HG02588 (cell line): ENCODE results near the gene CD274.
"Not testable (repeated sequence)": the region's sequence is repeated elsewhere in the genome, so short reads cannot be mapped to it uniquely, and the experiment has no call there.

Experiments
- ATAC-seq: cut with Tn5 transposase; IDR thresholded peaks from one replicate; pipeline ENCODE4 v1.9.1; 2021; ENCODE audit warnings: mild to moderate bottlenecking, moderate library complexity; ENCODE audit not compliant: unreplicated experiment

CD274 gene

DNA sequence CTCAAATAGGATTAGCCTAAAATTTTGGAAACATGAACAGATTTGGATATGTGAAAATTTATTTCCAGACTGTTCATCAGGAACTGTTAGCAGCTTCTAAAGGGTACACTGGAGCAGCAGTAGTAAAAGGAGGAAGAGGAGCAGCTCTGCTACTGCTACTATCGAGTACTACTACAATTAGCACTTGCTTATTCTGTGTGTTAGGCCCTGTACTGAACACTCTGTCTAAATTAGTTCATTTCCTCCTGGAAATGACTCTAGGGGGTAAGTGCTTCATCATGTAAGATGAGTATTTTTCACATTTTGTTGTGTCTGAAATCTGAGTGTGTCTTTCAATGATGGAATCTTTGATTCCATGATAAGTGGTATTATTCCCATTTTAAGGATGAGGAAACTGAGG, 9.8 kb downstream of the CD274 start:
- ATAC-seq = no peak

DNA sequence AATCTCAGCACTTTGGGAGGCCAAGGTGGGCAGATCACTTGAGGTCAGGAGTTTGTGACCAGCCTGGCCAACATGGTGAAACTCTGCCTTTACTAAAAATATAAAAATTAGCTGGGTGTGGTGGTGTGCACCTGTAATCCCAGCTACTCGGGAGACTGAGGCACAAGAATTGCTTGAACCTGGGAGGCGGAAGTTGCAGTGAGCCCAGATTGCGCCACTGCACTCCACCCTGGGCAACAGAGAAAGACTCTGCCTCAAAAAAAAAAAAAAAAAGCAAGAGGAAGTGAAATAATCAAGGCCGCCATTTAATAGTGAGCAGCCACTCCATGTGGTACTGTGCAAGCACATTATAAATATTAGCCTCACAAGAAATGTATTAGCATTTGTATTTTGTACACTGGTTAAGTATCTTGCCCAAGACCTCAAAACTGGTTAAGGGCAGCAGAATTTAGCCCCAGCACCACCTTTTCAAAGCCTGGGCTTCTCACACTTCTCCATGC, 14.5 kb downstream of the CD274 start:
- ATAC-seq = not testable (repeated sequence)

DNA sequence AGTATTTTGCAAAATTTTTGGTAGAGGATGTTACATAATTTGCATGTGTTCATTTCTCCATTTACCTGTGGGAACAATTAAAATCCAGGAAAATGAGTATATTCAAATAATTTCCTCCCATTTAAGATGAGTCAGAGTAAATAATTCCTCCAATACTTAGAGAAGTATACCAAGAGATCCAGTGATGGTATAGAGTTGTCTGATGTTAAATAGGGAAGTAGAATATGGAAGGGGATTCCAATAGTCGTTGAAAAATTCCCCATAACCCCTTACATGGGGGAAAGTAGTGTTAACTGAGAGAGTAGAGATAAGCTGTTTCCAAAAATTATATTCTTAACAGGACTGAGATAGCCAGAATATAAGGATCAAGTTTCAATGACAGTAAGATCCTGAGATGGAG, 15.7 kb downstream of the CD274 start:
- ATAC-seq = no peak

DNA sequence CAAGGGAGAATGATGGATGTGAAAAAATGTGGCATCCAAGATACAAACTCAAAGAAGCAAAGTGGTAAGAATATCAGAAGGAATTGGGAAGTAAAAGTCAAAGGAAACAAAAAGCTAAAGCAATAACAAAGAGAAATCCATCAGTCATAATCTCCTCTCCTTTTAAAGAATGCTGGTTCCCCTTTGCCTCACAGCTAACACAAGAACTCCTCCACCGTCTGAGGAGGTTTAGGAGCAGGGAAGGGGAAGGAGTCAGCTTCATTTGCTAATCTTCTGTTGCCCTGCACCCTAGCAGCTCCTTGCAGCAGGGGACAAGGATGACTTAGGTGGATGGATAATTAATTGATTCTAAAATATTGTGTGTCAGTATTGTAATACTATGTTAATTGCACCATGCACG, 16.4 kb downstream of the CD274 start:
- ATAC-seq = no peak

DNA sequence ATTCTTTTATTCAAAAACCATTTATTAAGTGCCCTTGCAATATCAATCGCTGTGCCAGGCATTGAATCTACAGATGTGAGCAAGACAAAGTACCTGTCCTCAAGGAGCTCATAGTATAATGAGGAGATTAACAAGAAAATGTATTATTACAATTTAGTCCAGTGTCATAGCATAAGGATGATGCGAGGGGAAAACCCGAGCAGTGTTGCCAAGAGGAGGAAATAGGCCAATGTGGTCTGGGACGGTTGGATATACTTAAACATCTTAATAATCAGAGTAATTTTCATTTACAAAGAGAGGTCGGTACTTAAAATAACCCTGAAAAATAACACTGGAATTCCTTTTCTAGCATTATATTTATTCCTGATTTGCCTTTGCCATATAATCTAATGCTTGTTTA, 18.5 kb downstream of the CD274 start:
- no peak for ATAC-seq

DNA sequence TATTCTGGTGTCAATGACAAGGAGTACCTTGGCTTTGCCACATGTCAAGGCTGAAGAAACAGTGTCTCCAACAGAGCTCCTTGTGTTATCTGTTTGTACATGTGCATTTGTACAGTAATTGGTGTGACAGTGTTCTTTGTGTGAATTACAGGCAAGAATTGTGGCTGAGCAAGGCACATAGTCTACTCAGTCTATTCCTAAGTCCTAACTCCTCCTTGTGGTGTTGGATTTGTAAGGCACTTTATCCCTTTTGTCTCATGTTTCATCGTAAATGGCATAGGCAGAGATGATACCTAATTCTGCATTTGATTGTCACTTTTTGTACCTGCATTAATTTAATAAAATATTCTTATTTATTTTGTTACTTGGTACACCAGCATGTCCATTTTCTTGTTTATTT, 19.8 kb downstream of the CD274 start:
- no peak for ATAC-seq

DNA sequence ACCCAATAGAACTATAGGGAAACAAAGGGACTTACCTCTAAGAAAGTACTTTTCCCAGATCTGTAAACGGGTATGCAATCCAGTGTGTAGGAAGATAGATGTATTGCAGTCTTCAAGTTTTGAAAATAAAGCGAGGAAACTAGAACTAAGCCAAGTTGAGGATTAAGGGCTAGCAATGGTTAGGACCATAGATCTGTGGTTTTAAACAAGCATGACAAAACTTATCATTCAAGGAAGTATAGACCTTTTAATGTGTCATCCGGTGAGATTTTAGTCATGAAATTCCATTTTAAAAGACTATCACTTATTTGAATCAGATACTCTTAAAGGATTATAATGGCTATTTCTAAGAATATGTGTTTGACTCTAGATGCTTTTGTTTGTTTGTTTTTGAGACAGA, 20.5 kb downstream of the CD274 start:
- no peak for ATAC-seq

DNA sequence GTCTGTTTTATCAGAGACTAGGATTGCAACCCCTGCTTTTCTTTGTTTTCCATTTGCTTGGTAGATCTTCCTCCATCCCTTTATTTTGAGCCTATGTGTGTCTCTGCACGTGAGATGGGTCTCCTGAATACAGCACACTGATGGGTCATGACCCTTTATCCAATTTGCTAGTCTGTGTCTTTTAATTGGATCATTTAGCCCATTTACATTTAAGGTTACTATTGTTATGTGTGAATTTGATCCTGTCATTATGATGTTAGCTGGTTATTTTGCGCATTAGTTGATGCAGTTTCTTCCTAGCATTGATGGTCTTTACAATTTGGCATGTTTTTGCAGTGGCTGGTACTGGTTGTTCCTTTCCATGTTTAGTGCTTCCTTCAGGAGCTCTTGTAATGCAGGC, 25.3 kb downstream of the CD274 start:
- not testable (repeated sequence) for ATAC-seq

DNA sequence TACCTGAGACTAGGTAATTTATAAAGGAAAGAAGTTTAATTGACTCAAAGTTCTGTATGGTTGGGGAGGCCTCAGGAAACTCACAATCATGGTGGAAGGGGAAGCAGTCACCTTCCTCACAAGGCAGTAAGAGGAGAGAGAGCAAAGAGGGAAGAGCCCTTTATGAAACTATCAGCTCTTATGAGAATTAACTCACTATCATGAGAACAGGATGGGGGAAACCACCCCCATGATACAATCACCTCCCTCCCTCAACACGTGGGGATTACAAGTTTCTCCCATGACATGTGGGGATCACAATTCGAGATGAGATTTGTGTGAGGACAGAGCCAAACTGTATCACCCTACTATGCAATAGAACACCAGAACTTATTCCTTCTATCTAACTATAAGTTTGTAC, 27.9 kb downstream of the CD274 start:
- ATAC-seq = no peak

DNA sequence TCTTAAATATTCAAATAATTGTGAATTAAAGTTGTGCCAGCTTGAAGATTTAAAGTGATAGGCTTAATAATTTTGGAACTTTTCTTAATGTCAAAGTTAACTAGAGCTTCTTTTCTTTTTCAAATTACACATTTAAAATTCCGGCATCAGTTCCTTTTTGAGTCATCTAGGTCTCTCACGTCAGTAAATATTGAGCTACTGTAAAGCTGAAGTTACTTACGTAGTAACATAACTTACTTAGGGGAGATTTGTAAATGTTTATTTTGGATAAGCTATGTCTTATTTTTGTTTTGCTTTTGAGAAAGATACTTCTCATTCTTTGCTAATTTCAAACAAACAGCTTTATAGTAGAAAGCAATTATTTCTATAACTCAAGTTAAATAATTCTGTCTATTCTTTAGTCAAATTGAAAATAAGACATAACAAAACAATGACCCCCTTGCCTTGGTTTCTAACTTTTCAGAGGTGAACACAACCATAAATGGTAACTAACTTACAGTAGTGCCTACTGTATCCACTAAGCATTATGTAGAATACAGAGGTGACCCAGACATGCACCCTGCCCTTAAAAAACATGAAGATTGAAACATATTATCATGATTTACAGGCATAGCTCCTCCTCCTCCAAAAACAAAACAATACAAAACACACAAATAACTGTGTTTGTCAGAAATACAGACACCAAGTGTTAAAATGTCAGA, 29.8 kb downstream of the CD274 start:
- ATAC-seq = no peak

DNA sequence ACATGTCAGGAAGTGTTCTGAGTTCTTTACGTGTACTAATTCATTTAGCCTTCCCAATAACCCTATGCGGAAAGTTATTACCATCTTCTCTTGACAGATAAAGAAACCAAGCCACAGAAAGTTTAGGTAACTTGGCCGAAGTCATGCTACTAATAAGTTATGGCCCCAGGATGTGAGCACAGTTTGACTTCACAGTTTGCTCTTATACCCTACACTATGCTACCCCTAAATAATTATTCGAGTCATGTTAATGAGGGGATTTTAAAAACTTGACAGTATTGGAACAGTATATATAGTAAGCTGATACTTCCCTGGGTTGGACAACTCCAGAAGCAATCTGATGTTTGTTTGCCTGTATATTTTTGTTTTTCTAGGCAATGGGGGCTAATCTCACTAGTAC, 30.6 kb downstream of the CD274 start:
- ATAC-seq = no peak

DNA sequence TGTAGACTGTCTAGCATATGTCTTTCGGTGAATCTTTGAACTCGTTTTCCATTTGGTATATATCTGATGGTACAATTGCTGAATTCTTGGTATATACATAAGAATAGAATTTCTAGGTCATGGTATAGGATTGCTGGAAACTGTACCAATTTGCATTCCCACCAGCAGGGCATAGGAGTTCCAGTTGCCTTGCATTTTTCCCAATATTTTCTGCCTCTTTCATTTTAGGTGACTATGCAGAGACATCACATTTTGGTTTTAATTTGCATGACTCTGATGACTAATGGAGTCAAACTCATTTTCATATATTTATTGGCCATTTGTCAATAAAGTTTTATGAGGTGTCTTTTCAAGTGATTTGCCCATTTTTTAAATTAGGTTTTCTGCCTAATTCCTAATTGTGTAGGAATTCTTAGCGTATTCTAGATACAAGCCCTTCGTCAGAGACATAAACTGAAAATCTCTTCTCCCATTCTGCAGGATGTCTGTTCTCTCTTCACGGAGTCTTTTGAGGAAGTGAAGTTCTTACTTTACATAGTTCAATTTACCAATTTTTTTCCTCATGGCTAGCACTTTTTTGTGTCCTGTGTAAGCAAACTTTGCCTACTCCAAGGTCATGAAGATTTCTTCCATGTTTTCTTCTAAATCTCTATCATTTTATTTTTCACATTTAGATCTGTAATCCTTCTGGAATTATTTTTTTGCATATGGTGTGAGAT, 31.1 kb downstream of the CD274 start:
- ATAC-seq = no peak

DNA sequence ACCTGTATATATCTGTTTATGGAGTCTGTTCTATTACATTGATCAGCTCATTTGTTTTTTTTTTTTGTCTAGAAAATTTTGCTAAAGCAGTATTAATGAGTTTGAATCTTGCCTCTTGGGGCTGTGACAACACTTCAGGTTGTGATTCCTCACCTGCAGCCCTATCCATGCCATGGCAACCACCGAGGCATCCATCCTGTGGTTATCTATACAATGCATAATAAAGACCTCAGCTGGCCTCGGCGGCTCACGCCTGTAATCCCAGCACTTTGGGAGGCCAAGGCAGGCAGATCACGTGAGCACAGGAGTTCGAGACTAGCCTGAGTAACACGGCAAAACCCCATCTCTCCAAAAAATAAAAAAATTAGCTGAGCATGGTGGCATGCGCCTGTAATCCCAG, 31.9 kb downstream of the CD274 start:
- no peak for ATAC-seq

DNA sequence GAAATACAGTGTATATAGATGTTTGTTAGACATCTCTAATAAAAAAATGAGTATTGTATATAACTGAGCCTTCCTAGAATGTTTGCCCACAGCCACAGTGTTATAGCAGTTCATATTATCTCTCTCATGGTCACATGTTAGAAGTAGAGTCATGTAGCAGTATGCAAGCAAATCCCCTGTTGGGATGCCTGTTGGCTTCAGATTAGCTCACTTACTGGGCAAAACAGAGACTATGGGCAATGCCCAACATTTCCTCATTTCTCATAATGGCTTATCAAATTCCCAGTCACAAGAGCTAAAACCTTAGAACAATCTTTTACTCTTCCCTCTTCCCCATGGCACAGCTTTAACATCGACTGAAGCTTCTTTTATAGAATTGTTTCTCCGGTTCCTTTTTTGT, 33.0 kb downstream of the CD274 start:
- ATAC-seq = no peak

DNA sequence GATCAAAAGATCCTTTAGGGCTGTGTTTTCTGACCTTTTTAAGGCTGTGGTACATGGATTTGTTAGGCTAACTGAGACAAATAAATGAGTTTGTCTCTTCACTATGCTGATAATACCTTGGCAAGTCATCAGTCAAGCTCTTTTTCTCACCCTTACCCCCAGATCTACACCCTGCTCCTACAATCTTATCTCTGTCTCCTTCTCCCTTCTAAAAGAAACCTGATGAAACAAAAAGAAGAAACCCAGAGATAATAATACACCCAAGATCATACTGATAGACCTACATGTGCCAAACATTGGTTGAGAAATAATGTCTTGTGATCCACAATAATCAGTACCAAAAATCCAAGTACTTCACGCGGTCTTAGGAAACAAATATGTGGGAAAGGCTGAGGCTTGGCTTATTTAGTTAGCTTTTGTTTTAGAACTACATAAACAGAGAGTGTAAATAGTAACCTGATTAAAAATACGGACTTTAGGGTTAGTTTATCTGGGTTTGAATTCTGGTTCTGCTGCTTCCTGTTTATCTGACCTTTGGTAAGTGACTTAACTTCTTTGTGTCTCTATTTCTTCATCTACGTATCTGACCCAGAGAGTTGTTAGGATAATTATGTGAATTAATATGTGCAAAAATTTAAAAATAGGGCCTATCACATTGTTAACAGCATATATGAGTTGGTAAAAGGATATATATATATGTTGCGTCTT, 35.2 kb downstream of the CD274 start:
- no peak for ATAC-seq

DNA sequence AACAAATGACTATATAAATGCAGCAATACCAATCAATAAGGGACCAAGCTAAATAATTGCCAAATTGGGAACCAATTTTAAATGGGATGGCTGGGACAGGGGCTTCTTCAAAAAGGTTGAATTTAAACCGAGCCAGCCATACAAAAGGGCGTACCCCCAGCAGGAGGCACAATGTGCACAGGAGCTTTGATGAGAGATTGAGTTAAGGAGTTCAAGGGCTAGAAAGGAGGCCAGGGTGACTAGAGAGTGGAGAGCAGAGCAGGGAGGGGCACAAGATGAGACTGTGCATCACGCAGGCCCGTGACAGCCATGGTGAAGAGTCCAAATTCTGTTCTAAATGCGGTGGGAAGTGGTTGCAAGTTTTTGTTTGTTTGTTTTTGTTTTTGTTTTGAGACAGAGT, 36.6 kb downstream of the CD274 start:
- no peak for ATAC-seq

DNA sequence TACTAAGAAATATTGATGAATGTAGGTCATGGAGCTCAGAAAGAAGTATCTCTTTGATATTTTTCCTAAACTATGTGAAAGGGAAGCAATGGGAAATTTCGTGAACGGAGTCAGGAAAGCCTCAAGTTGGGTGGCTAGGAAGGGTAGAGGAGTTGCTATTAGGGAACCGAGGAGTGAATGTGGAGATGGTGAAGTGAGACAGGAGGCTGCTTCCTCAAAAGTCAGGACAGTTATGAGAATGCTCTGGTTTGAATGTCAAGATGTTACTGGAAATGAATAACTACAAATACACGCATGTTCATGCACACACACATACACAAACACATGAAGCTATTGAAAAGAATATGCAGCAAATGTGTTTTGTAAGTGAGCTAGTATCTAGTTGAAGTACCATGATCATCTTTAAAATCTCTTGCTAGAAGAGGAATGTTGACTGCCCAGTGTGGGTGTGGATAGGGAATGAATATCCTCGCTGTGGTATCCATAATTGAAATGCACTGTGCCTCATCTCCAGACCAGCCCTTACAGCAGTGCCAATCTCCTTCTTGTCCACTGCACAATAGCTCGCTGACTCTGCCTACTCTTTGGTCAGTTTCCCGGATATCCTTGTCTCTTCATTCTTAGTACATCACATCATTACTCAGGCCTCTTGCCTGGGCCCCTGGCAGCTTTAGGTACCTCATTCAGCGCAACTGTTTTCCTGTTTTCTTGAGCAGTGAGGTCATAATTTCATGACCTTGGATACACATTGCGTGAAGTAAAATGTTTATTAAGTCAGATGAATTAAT, 38.1 kb downstream of the CD274 start:
- ATAC-seq = no peak

DNA sequence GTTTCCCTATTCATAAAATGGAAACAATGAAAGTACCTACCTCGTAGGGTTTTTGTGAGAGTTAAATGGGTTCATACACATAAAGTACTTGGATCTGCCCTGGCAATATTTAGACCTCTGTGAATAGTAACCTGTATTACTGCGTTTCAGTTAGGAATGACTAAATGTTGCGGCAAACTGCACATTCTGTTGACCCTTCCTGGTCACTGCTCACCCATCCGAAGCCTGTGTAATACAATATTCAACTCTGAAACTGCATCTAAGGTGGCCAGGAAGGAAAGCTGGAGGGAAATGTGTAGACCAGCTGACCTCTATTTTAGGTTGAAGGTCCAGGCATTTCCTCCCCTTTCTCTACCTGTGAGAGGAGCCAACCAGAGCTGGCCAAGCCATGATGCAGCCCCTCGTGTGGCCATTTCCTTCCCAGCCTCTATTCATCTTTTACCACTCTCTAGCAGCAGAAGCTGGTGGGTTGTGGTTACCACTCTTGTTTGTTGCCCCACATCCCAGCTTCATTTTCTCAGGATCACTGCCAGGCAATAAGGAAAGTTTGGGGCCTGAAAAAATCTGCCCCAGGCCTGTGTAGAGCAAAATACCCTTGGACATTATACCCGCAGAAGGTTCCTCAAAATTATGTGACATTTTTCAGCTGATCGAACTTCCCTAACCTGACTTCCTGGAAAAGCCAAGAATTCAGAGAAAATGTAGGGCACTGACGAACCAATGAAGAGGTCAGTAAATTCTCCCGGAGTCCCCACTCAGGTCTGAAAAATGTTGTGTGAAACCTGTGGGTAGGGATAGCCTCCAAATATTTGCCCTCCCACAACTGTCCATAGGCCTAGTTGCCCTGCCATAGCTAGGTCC, 39.5 kb downstream of the CD274 start:
- no peak for ATAC-seq

DNA sequence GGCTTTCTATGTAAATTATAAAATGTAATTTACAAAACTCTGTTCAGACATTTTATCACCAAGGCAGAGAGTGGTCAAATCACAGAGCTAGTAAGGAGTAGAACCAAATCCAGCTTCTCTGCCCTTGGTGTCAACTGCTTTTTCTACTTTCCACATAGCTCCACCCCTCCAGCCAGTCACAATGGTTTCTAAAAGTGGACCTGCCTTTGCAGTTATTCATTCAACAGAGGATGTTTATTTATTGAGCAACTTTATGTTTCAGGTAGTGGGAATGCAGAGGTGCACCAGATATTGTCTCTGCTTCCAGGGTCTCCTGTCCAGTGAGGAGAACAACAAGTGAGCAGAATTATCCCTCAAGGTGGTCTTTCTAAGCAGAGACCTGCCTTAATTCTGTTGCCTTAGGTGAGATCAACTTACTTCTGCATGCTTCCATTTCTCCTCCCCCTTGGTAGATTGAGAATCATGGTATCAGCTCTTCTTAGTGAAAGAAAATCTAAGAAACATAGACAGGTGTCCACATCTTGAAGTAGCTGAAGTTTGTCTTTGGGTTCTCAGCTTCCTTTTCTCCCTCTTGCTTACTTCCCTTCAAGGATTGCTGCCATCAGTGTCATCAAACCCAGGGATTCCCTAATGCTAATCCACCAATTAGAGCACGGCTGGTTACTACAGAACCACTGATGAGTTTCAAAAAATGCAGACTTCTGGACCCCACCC, 42.8 kb downstream of the CD274 start:
- no peak for ATAC-seq
